ENCODE data around the gene BEND5.

Gene BEND5

GRCh38 chr1:48741380-48741779 is 35.3 kb downstream of the BEND5 start:
- TF ChIP-seq YY1 (IDR thresholded peaks at IDR 0.05; ENCODE audit: insufficient read depth, insufficient read length) (no peak), ZNF274 (IDR thresholded peaks at IDR 0.05; ENCODE audit: low read depth, low read length) (no peak), SUZ12 (IDR thresholded peaks at IDR 0.05; ENCODE audit: extremely low read depth, insufficient read depth, insufficient read length) (no peak)
- Histone ChIP-seq H3K27me3 (ENCODE audit: insufficient read depth, insufficient read length) (no peaks in the 10 kb centered on the region), H3K4me3 (ENCODE audit: insufficient read length, low read depth) (no peak overlapping the region), H3K9me3 (ENCODE audit: insufficient read depth, low read length) (no peaks in the 10 kb centered on the region), H3K4me1 (ENCODE audit: insufficient read depth, insufficient read length) (no peaks in the 10 kb centered on the region), H3K36me3 (ENCODE audit: insufficient read depth, insufficient read length, low read length) (no peaks in the 10 kb centered on the region), H3K9ac (ENCODE audit: insufficient read length, low read depth) (no peak overlapping the region)
- no peak for DNase-seq (ENCODE audit: low read depth, low spot score)

GRCh38 chr1:48740621-48741020 is 36.1 kb downstream of the BEND5 start:
- no peak overlapping the region for H3K9ac ChIP-seq (ENCODE audit: insufficient read length, low read depth)
- no peak overlapping the region for H3K4me3 ChIP-seq (ENCODE audit: insufficient read length, low read depth)
- no peaks in the 10 kb centered on the region for H3K36me3 ChIP-seq (ENCODE audit: insufficient read depth, insufficient read length, low read length)
- TF ChIP-seq SUZ12 (IDR thresholded peaks at IDR 0.05; ENCODE audit: extremely low read depth, insufficient read depth, insufficient read length), result no peak
- no peak for TF ChIP-seq ZNF274 (IDR thresholded peaks at IDR 0.05; ENCODE audit: low read depth, low read length)
- no peak for TF ChIP-seq YY1 (IDR thresholded peaks at IDR 0.05; ENCODE audit: insufficient read depth, insufficient read length)
- no peaks in the 10 kb centered on the region for H3K4me1 ChIP-seq (ENCODE audit: insufficient read depth, insufficient read length)
- DNase-seq (ENCODE audit: low read depth, low spot score), result no peak
- H3K9me3 ChIP-seq (ENCODE audit: insufficient read depth, low read length), result no peaks in the 10 kb centered on the region
- no peaks in the 10 kb centered on the region for H3K27me3 ChIP-seq (ENCODE audit: insufficient read depth, insufficient read length)

- H3K9me3 ChIP-seq (ENCODE audit: insufficient read depth, low read length), result no peaks in the 10 kb centered on the region
- H3K27me3 ChIP-seq (ENCODE audit: insufficient read depth, insufficient read length), result no peaks in the 10 kb centered on the region
- no peak for DNase-seq (ENCODE audit: low read depth, low spot score)
- H3K4me1 ChIP-seq (ENCODE audit: insufficient read depth, insufficient read length), result no peaks in the 10 kb centered on the region
- no peak overlapping the region for H3K4me3 ChIP-seq (ENCODE audit: insufficient read length, low read depth)
- H3K9ac ChIP-seq (ENCODE audit: insufficient read length, low read depth), result no peak overlapping the region
- peaks cover 6% of the 10 kb centered on the region for H3K36me3 ChIP-seq (ENCODE audit: insufficient read depth, insufficient read length, low read length)
- no peak for TF ChIP-seq YY1 (IDR thresholded peaks at IDR 0.05; ENCODE audit: insufficient read depth, insufficient read length)
- TF ChIP-seq ZNF274 (IDR thresholded peaks at IDR 0.05; ENCODE audit: low read depth, low read length), result no peak
- TF ChIP-seq SUZ12 (IDR thresholded peaks at IDR 0.05; ENCODE audit: extremely low read depth, insufficient read depth, insufficient read length), result no peak
These were observed 37.6 kb downstream of the BEND5 start for GRCh38 chr1:48739091-48739490.

GRCh38 chr1:48738356-48738755 is 38.3 kb downstream of the BEND5 start:
- H3K27me3 ChIP-seq (ENCODE audit: insufficient read depth, insufficient read length), result no peaks in the 10 kb centered on the region
- no peak for DNase-seq (ENCODE audit: low read depth, low spot score)
- no peak overlapping the region for H3K4me3 ChIP-seq (ENCODE audit: insufficient read length, low read depth)
- H3K9me3 ChIP-seq (ENCODE audit: insufficient read depth, low read length), result no peaks in the 10 kb centered on the region
- peaks cover 11% of the 10 kb centered on the region for H3K36me3 ChIP-seq (ENCODE audit: insufficient read depth, insufficient read length, low read length)
- TF ChIP-seq ZNF274 (IDR thresholded peaks at IDR 0.05; ENCODE audit: low read depth, low read length) (no peak), YY1 (IDR thresholded peaks at IDR 0.05; ENCODE audit: insufficient read depth, insufficient read length) (no peak), SUZ12 (IDR thresholded peaks at IDR 0.05; ENCODE audit: extremely low read depth, insufficient read depth, insufficient read length) (no peak)
- H3K9ac ChIP-seq (ENCODE audit: insufficient read length, low read depth), result no peak overlapping the region
- no peaks in the 10 kb centered on the region for H3K4me1 ChIP-seq (ENCODE audit: insufficient read depth, insufficient read length)

GRCh38 chr1:48735796-48736195 is 40.9 kb downstream of the BEND5 start:
- no peak overlapping the region for H3K9ac ChIP-seq (ENCODE audit: insufficient read length, low read depth)
- peaks cover 11% of the 10 kb centered on the region for H3K36me3 ChIP-seq (ENCODE audit: insufficient read depth, insufficient read length, low read length)
- peak; percentile 48 for DNase-seq (ENCODE audit: low read depth, low spot score)
- TF ChIP-seq SUZ12 (IDR thresholded peaks at IDR 0.05; ENCODE audit: extremely low read depth, insufficient read depth, insufficient read length), result no peak
- TF ChIP-seq YY1 (IDR thresholded peaks at IDR 0.05; ENCODE audit: insufficient read depth, insufficient read length), result no peak
- TF ChIP-seq ZNF274 (IDR thresholded peaks at IDR 0.05; ENCODE audit: low read depth, low read length), result no peak
- no peak overlapping the region for H3K4me3 ChIP-seq (ENCODE audit: insufficient read length, low read depth)
- no peaks in the 10 kb centered on the region for H3K9me3 ChIP-seq (ENCODE audit: insufficient read depth, low read length)
- no peaks in the 10 kb centered on the region for H3K27me3 ChIP-seq (ENCODE audit: insufficient read depth, insufficient read length)
- H3K4me1 ChIP-seq (ENCODE audit: insufficient read depth, insufficient read length), result no peaks in the 10 kb centered on the region

- Histone ChIP-seq H3K4me3 (ENCODE audit: insufficient read length, low read depth) (no peak overlapping the region), H3K9ac (ENCODE audit: insufficient read length, low read depth) (no peak overlapping the region), H3K4me1 (ENCODE audit: insufficient read depth, insufficient read length) (no peaks in the 10 kb centered on the region), H3K36me3 (ENCODE audit: insufficient read depth, insufficient read length, low read length) (peaks cover 11% of the 10 kb centered on the region), H3K9me3 (ENCODE audit: insufficient read depth, low read length) (no peaks in the 10 kb centered on the region), H3K27me3 (ENCODE audit: insufficient read depth, insufficient read length) (no peaks in the 10 kb centered on the region)
- no peak for TF ChIP-seq YY1 (IDR thresholded peaks at IDR 0.05; ENCODE audit: insufficient read depth, insufficient read length)
- TF ChIP-seq SUZ12 (IDR thresholded peaks at IDR 0.05; ENCODE audit: extremely low read depth, insufficient read depth, insufficient read length), result no peak
- TF ChIP-seq ZNF274 (IDR thresholded peaks at IDR 0.05; ENCODE audit: low read depth, low read length), result no peak
- no peak for DNase-seq (ENCODE audit: low read depth, low spot score)
These were observed 46.4 kb downstream of the BEND5 start for GRCh38 chr1:48730164-48730910.

- Histone ChIP-seq H3K9me3 (ENCODE audit: insufficient read depth, low read length) (no peaks in the 10 kb centered on the region), H3K27me3 (ENCODE audit: insufficient read depth, insufficient read length) (no peaks in the 10 kb centered on the region), H3K36me3 (ENCODE audit: insufficient read depth, insufficient read length, low read length) (peaks cover under 1% of the 10 kb centered on the region), H3K4me3 (ENCODE audit: insufficient read length, low read depth) (no peak overlapping the region), H3K4me1 (ENCODE audit: insufficient read depth, insufficient read length) (no peaks in the 10 kb centered on the region), H3K9ac (ENCODE audit: insufficient read length, low read depth) (no peak overlapping the region)
- no peak for TF ChIP-seq SUZ12 (IDR thresholded peaks at IDR 0.05; ENCODE audit: extremely low read depth, insufficient read depth, insufficient read length)
- no peak for TF ChIP-seq YY1 (IDR thresholded peaks at IDR 0.05; ENCODE audit: insufficient read depth, insufficient read length)
- TF ChIP-seq ZNF274 (IDR thresholded peaks at IDR 0.05; ENCODE audit: low read depth, low read length), result no peak
- no peak for DNase-seq (ENCODE audit: low read depth, low spot score)
These were observed 48.1 kb downstream of the BEND5 start for GRCh38 chr1:48728584-48728983.

Data from NT2/D1 (cell line).